T-cell (primary cell): ENCODE measurements around the gene BAIAP2L2. TPM values are rescaled to one million over a fixed set of nuclear protein-coding genes. Genes with fewer than 3 reads are reported as not detected.

ENCODE experiments used
- ATAC-seq, 4 experiments: fragments of 200-7000 bp in 3 of 4; fragments of 150-1000 bp in 1 of 4; cut with Tn5 transposase; replicated peaks in 1 of 4; 1 replicate in 3 of 4; 2 replicates in 1 of 4; pipeline ENCODE4 v1.10.0; 2021; ENCODE audit warnings: moderate library complexity in 3 of 4, mild to moderate bottlenecking in 2 of 4, moderate number of reproducible peaks in 1 of 4
- CTCF ChIA-PET, 2 donors: fragments of 300-600 bp; sonication (Branson Sonifier 250); formaldehyde crosslinking; loops; one replicate each; lab custom pipeline; 2022; ENCODE audit warnings: antibody characterized with exemption in 2 of 2; lab: Charles Lee
- POLR2A ChIA-PET, 2 donors: fragments of 300-600 bp; sonication (Branson Sonifier 250); formaldehyde crosslinking; loops; one replicate each; lab custom pipeline; 2022; ENCODE audit warnings: antibody characterized with exemption in 2 of 2; lab: Charles Lee
- DNase-seq, 35 experiments: peaks; one replicate each; pipeline versions ENCODE4 v3.0.0 to v3.0.0-alpha.2; 2013 to 2023
- H3K27ac ChIP-seq: one replicate; pipeline ENCODE4 v1.5.1; 2013; ENCODE audit warnings: low read length
- H3K27me3 ChIP-seq, 2 experiments: replicated peaks in 1 of 2; 1 replicate in 1 of 2; 2 replicates in 1 of 2; pipeline versions ENCODE4 v1.6.1 to v1.7.0; 2013; ENCODE audit warnings: low read length in 1 of 2, mixed read lengths in 1 of 2; ENCODE audit not compliant: control insufficient read depth in 2 of 2, insufficient read depth in 2 of 2; ENCODE audit errors: extremely low read depth in 1 of 2
- H3K36me3 ChIP-seq, 2 donors: 1 replicate in 1 of 2; 2 replicates in 1 of 2; pipeline versions ENCODE4 v1.6.1 to v1.7.0; 2013; ENCODE audit warnings: low read length in 1 of 2; ENCODE audit not compliant: control insufficient read depth in 2 of 2, insufficient read depth in 1 of 2; ENCODE audit errors: extremely low read depth in 1 of 2
- H3K4me1 ChIP-seq, 2 experiments: 1 replicate in 1 of 2; 2 replicates in 1 of 2; pipeline versions ENCODE4 v1.6.1 to v1.7.0; 2013; ENCODE audit warnings: low read length in 2 of 2, mixed read lengths in 1 of 2; ENCODE audit not compliant: insufficient read depth in 2 of 2, control insufficient read depth in 1 of 2; ENCODE audit errors: extremely low read depth in 1 of 2
- H3K4me3 ChIP-seq, 2 donors: 1 replicate in 1 of 2; 2 replicates in 1 of 2; pipeline versions ENCODE4 v1.5.1 to v1.7.0; 2013; ENCODE audit warnings: mild to moderate bottlenecking in 2 of 2, low read length in 1 of 2, moderate library complexity in 1 of 2; ENCODE audit not compliant: control insufficient read depth in 1 of 2; ENCODE audit errors: extremely low read depth in 1 of 2
- H3K9me3 ChIP-seq: 2 replicates; pipeline ENCODE4 v1.7.0; 2013
- H3K27ac Mint-ChIP-seq, 2 donors: one replicate each; pipeline ENCODE4 v1.8.0; 2020 to 2021; ENCODE audit warnings: mild to moderate bottlenecking in 2 of 2, mixed read lengths in 2 of 2
- H3K27me3 Mint-ChIP-seq, 2 donors: one replicate each; pipeline ENCODE4 v1.8.0; 2021 to 2022; ENCODE audit warnings: mixed read lengths in 2 of 2
- H3K36me3 Mint-ChIP-seq: one replicate; pipeline ENCODE4 v1.8.0; 2021; ENCODE audit warnings: mixed read lengths
- H3K4me1 Mint-ChIP-seq, 3 donors: one replicate each; pipeline ENCODE4 v1.8.0; 2020 to 2022; ENCODE audit warnings: mixed read lengths in 3 of 3, mild to moderate bottlenecking in 1 of 3
- H3K4me3 Mint-ChIP-seq, 3 donors: one replicate each; pipeline ENCODE4 v1.8.0; 2020 to 2022; ENCODE audit warnings: mild to moderate bottlenecking in 3 of 3, mixed read lengths in 3 of 3, moderate library complexity in 3 of 3
- H3K9me3 Mint-ChIP-seq, 3 donors: one replicate each; pipeline ENCODE4 v1.8.0; 2020 to 2022; ENCODE audit warnings: mixed read lengths in 3 of 3
- WGBS: methylation state at CpG from one replicate; pipeline ENCODE4 v1.1.5; 2013; ENCODE audit warnings: missing lambda C conversion rate; ENCODE audit not compliant: insufficient coverage; 5-methylcytosine and 5-hydroxymethylcytosine counted together
- total RNA-seq, 35 experiments: library from RNA in 6 of 35; stranded (reverse) in 6 of 35; fragments of 120-200 nt in 1 of 35; gene quantifications; one replicate each; pipeline versions ENCODE4 v1.2.1 to v1.2.4 and lab custom pipeline; 2013 to 2026

BAIAP2L2 gene
- total RNA-seq, 5 donors from 2014 or later (not counting 1 experiment from before 2014, with no cell fraction given), result 1.3 to 4.4 (median 3.2) TPM

- POLR2A ChIA-PET, result interaction anchor here in 1 of 2 donors (0.6 kb wide), 1 partner anchor 493 kb away, joined by 3 read pairs; no protein-coding TSS in a partner anchor
- H3K36me3 ChIP-seq, result no peaks in the 10 kb centered on the region
- H3K4me1 ChIP-seq, result peaks cover 0 to 10% of the 10 kb centered on the region in 2 experiments
- CTCF ChIA-PET, result no interaction called here
- no peak overlapping the region for H3K4me3 ChIP-seq
- no peaks in the 10 kb centered on the region for H3K9me3 Mint-ChIP-seq
- no peak for ATAC-seq
- H3K9me3 ChIP-seq, result no peaks in the 10 kb centered on the region
- no peaks in the 10 kb centered on the region for H3K27me3 ChIP-seq
- H3K4me1 Mint-ChIP-seq, result peaks cover 10 to 14% (median 13%) of the 10 kb centered on the region in 3 donors
- 78% methylated on average over 2 of the region's 6 CpGs for WGBS
- no peak overlapping the region for H3K27ac ChIP-seq
- no peak overlapping the region for H3K27ac Mint-ChIP-seq
- peaks cover 5% of the 10 kb centered on the region for H3K36me3 Mint-ChIP-seq
- DNase-seq, result peak in 1 of 35 experiments; percentile 14
- H3K4me3 Mint-ChIP-seq, result no peak overlapping the region
- H3K27me3 Mint-ChIP-seq, result no peaks in the 10 kb centered on the region
Observed at GRCh38 chr22:38104084-38104483, 6.4 kb downstream of the BAIAP2L2 start.

GRCh38 chr22:38103641-38104040 lies 6.8 kb downstream of the BAIAP2L2 start:
- ATAC-seq (no peak), DNase-seq (no peak)
- no peaks in the 10 kb centered on the region for H3K27me3 Mint-ChIP-seq
- H3K4me1 Mint-ChIP-seq, result peaks cover 10 to 14% (median 13%) of the 10 kb centered on the region in 3 donors
- Histone ChIP-seq H3K27ac (no peak overlapping the region), H3K4me1 (peaks cover 0 to 10% of the 10 kb centered on the region in 2 experiments), H3K27me3 (no peaks in the 10 kb centered on the region), H3K36me3 (no peaks in the 10 kb centered on the region), H3K9me3 (no peaks in the 10 kb centered on the region), H3K4me3 (no peak overlapping the region)
- H3K9me3 Mint-ChIP-seq, result no peaks in the 10 kb centered on the region
- peaks cover 5% of the 10 kb centered on the region for H3K36me3 Mint-ChIP-seq
- POLR2A ChIA-PET, result interaction anchor here (0.6 to 0.7 kb wide), 2 partner anchors 492 to 1084 kb away, joined by 3 to 5 read pairs; partner anchors contain the start of gene TST (in 1 of the 2)
- CTCF ChIA-PET, result interaction anchor here in 1 of 2 donors (0.6 kb wide), 1 partner anchor 55 kb away, joined by 4 read pairs; no protein-coding TSS in a partner anchor
- WGBS, result 90% methylated on average over 2 of the region's 8 CpGs
- H3K4me3 Mint-ChIP-seq, result no peak overlapping the region
- H3K27ac Mint-ChIP-seq, result no peak overlapping the region

- no peak for ATAC-seq
Observed at GRCh38 chr22:38098410-38099249, 11.9 kb downstream of the BAIAP2L2 start.

GRCh38 chr22:38097557-38098409 lies 12.7 kb downstream of the BAIAP2L2 start:
- Mint-ChIP-seq H3K36me3 (peaks cover 23% of the 10 kb centered on the region), H3K27me3 (no peaks in the 10 kb centered on the region), H3K9me3 (no peaks in the 10 kb centered on the region), H3K4me3 (no peak overlapping the region), H3K27ac (no peak overlapping the region), H3K4me1 (peaks cover 0 to 3% (median 0%) of the 10 kb centered on the region in 3 donors)
- Histone ChIP-seq H3K27ac (no peak overlapping the region), H3K4me1 (no peaks in the 10 kb centered on the region), H3K9me3 (no peaks in the 10 kb centered on the region), H3K27me3 (no peaks in the 10 kb centered on the region), H3K4me3 (no peak overlapping the region), H3K36me3 (peaks cover 0 to 2% of the 10 kb centered on the region in 2 donors)
- ChIA-PET CTCF (no interaction called here), POLR2A (no interaction called here)
- ATAC-seq, result no peak
- no peak for DNase-seq
- 85% methylated on average over 17 of the region's 32 CpGs for WGBS

More at GRCh38 chr22:38098410-38099249, 11.9 kb downstream of the BAIAP2L2 start:
- no peaks in the 10 kb centered on the region for H3K9me3 Mint-ChIP-seq
- DNase-seq, result no peak
- H3K27ac Mint-ChIP-seq, result no peak overlapping the region
- peaks cover 16% of the 10 kb centered on the region for H3K36me3 Mint-ChIP-seq
- Histone ChIP-seq H3K4me1 (no peaks in the 10 kb centered on the region), H3K36me3 (peaks cover 0 to 2% of the 10 kb centered on the region in 2 donors), H3K9me3 (no peaks in the 10 kb centered on the region), H3K4me3 (no peak overlapping the region), H3K27ac (no peak overlapping the region), H3K27me3 (no peaks in the 10 kb centered on the region)
- ChIA-PET POLR2A (no interaction called here), CTCF (interaction anchor here in 1 of 2 donors (0.7 kb wide), 1 partner anchor 270 kb away, joined by 3 read pairs; no protein-coding TSS in a partner anchor)
- H3K27me3 Mint-ChIP-seq, result no peaks in the 10 kb centered on the region
- H3K4me3 Mint-ChIP-seq, result no peak overlapping the region
- WGBS, result 82% methylated on average over 5 of the region's 9 CpGs
- H3K4me1 Mint-ChIP-seq, result peaks cover 0 to 3% (median 2%) of the 10 kb centered on the region in 3 donors

GRCh38 chr22:38097058-38097457 lies 13.4 kb downstream of the BAIAP2L2 start:
- CTCF ChIA-PET, result no interaction called here
- H3K4me3 Mint-ChIP-seq, result no peak overlapping the region
- no peak overlapping the region for H3K4me3 ChIP-seq
- DNase-seq (no peak), ATAC-seq (no peak)
- no peaks in the 10 kb centered on the region for H3K9me3 Mint-ChIP-seq
- H3K9me3 ChIP-seq, result no peaks in the 10 kb centered on the region
- no peaks in the 10 kb centered on the region for H3K4me1 ChIP-seq
- H3K27me3 Mint-ChIP-seq, result no peaks in the 10 kb centered on the region
- 96% methylated on average over 9 of the region's 15 CpGs for WGBS
- no peak overlapping the region for H3K27ac ChIP-seq
- POLR2A ChIA-PET, result no interaction called here
- H3K36me3 ChIP-seq, result peaks cover 0 to 2% of the 10 kb centered on the region in 2 donors
- H3K36me3 Mint-ChIP-seq, result peaks cover 23% of the 10 kb centered on the region
- no peak overlapping the region for H3K27ac Mint-ChIP-seq
- no peaks in the 10 kb centered on the region for H3K27me3 ChIP-seq
- H3K4me1 Mint-ChIP-seq, result peaks cover 0 to 3% (median 0%) of the 10 kb centered on the region in 3 donors

GRCh38 chr22:38089474-38089851 lies 21.0 kb downstream of the BAIAP2L2 start:
- no peak overlapping the region for H3K4me3 Mint-ChIP-seq
- H3K27me3 ChIP-seq, result peaks cover 0 to 20% of the 10 kb centered on the region in 2 experiments
- H3K36me3 Mint-ChIP-seq, result peaks cover 30% of the 10 kb centered on the region
- 40% methylated on average over 32 of the region's 34 CpGs for WGBS
- ChIA-PET CTCF (no interaction called here), POLR2A (no interaction called here)
- H3K36me3 ChIP-seq, result peaks cover 2 to 5% of the 10 kb centered on the region in 2 donors
- no peak for ATAC-seq
- no peak for DNase-seq
- no peaks in the 10 kb centered on the region for H3K9me3 ChIP-seq
- H3K27ac Mint-ChIP-seq, result no peak overlapping the region
- peaks cover 0 to 20% of the 10 kb centered on the region in 2 donors for H3K27me3 Mint-ChIP-seq
- no peaks in the 10 kb centered on the region for H3K4me1 Mint-ChIP-seq
- no peak overlapping the region for H3K4me3 ChIP-seq
- H3K27ac ChIP-seq, result no peak overlapping the region
- H3K9me3 Mint-ChIP-seq, result no peaks in the 10 kb centered on the region
- peaks cover 0 to 5% of the 10 kb centered on the region in 2 experiments for H3K4me1 ChIP-seq
